DMS79 treated with DMSO at 0.1 percent for 48 hours (cell line): Measurements from ENCODE around the gene AMBRA1.

ENCODE experiments used
- DNase-seq: peaks from one replicate; lab custom pipeline; 2025; lab: John Stamatoyannopoulos, UW

The AMBRA1 gene

DNA sequence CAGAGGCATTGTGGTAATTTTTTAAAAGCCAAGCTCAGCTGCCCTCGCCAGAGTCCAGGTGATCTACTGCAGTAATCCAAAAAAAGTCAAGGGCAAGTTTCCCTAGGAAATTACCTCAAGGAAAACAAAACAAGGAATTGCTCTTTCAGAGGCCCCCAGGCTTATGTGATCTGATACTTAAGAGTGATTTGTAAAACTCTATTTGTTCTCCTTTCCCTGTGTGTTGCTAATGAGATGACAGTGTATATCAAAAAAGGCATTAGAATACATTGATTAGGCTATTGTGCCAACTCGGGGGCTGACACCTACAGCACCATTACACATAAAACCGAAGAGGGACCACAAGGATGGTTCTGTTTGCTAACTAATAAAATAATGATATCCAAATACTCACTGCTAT, 157.7 kb downstream of the AMBRA1 start:
- no peak for DNase-seq

DNA sequence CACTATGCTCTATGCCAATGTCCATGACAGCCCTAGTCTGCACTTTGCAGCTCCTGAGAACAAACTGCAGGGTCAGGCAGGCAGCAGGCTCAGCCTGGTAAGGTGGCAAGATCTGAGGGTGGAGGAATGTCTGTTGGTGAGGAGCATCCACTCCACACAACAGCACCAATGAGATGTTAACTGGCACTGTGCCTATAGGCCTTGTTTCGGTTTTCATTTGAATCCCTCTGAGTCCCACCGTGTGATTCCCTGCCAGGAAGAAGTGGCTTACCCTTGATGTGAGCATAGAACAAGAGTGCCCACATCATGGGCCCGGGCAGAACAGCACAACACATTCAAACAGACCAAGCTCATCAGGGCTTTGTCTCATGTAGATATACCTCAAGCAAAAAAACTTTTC, 158.1 kb downstream of the AMBRA1 start:
- peak; percentile 42 for DNase-seq

DNA sequence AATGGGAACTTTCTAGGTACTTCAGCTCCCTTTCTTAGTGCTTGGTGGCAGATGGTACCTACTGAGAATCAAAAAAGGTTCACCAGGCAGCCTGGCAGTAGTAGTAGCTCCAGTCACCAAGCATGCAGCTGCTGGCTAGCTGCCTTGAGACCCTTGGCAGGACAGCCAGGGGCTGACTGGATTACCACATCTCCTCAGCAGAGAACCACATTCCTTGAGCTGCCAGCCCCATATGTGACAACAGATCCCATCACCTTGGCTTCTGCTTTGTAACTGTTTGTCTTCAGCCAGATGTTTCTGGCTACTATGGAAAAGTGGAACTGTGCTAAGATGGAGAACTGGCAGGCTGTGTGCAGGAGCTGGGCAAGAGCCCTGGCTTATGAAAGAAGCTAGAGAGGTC, 162.6 kb downstream of the AMBRA1 start:
- no peak for DNase-seq

DNA sequence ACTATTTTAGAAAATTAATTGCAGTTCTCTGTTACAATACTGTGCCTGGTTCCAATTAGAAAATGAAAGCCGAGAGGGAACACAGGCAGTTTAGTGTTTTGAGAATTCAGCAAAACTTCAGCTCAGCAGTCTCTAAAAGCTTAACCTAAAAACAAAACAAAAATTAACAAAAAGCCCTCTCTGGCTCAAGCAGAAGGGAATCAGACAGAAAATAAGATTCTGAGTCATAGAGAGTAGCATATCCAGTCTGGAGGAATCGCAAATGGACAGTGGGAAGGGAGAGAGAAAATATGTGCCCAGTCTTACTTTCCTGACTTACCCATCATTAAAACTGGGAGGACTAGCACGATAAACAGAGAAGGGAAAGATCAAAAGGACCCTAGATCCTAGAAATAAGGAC, 164.1 kb downstream of the AMBRA1 start:
- DNase-seq: no peak

DNA sequence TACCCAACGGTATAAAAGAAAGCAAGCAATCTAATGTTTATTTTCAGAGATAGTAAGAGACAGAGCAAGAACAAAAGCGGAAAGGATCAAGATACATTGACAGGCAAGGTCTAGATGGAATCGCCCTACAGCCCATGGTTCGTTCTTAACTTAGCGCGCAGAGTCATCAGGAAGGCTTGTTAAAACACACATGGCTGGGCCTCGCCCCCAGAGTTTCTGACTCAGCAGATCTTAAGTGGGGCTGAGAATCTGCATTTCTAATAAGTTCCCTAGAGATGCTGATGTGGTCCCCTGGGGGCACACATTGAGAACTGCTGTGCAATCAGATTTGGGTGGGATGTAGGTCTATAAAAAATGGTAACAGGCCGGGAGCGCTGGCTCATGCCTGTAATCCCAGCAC, 166.5 kb downstream of the AMBRA1 start:
- DNase-seq: no peak

DNA sequence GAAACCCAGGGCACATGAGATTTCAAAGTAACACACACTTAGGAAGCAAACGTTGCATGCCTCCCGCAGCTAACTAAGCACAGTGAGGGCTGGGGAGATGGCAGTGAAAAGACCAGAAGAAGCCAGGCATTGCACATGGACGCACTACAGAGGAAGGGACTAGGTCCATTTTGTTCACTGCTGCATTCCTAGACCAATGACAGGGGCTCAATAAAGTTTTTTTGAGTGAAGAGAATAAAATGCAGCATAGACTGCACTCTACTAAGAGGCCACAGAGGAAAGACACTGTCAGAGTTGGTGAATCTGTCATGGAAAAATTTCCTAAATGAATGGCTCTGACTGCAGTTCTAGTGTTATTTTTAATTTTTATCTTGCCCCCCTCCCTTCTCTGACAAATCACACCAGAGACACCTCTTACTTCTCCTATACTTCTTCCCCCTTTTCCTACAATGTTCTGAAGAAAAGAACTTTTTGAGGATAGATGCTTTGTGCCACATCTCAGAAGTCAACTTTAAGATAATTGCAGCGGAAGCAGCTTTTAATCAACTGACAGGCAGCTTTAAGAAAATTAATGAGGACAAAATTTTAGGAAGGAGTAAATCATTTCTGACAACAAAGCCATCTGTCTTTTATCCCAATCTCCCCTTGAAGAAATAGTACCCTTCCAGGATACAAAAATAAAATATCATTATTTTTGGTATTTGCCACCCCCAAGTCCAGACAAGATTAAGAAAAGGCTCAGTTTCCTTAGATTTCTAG, 167.4 kb downstream of the AMBRA1 start:
- no peak for DNase-seq

DNA sequence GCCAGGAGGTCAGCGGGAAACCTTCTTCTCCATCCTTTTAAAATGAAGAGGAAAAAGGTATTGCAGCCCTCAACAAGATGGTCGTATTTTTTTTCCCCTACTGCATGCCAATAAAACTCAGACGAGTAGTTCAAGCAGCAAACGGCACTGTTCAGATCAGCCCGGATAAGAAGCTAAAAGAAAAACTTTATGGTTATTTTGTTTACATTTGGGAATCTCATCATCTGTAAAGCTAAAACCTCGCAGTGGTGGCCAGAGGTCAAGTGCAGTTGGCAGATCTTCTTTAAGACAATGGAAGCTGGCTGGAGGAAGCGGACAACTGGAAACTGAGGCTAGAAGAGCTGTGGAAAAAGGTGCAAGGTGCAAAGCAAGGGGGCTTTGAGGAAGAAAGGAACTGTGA, 171.2 kb downstream of the AMBRA1 start:
- DNase-seq: no peak

DNA sequence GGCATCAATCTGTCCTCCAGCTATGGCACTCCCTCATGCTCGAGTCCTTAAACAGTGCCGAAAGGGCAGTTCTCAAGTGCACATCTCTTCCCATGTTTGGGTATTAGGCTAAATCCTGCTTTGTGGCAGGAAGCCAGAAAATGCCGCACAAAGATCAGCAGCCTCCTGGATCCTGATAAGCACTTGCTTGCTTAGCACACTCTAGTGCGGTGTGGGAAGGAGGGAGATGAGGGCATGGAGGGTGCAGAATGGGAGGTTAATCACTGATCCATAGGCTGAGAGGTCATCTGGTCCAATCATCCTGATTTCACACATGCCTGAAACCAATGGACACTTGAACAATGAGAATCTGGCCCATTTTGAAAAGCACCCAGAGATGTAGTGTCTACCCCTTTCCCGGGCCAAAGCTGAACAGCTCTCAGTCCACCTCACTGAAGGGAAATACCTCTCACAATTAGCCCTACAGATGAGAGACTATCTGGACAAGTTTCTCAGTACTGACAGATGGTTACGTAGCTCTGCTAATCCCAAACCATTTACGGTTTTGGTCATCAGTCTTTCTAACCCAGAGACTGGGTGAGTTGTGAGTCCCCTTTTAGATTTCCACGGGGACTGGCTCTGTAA, 172.5 kb downstream of the AMBRA1 start:
- peak; percentile 47 for DNase-seq

DNA sequence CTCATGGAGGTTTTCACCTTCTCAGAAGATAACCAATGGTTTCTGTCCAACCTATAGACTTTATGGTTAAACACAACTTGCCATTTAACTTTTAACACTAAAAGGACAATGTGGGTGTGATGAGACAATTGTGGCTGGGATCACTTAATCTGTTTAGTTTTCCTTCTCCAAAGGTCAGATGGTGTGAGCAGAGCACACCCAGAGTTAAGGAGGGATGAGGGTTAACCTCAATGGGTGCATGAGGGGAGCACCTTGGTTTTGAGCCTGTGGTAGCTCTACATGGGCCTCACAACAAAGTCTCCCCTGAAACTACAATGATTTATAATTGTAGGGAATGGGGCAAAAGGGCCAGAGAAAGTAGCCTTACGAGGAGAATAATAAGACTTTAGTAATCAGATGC, 173.3 kb downstream of the AMBRA1 start:
- DNase-seq: no peak

DNA sequence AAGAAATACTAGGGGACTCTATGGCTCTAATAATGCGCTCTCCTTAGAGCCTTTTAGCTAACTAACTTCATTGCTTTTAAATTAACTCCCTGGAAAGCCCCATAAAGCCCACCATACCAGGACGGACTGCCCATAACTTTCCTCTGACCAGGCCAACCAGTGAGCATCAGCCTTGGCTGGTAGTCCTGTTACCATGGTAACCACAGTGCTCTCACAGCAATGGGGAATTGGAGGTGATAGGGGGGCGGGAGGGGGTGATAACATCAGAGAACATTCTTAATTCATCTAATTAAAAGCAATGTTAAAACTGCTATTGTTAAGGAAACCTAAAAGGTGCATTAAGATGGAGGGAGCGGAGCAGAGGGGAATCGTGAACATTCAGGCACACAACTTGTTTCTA, 175.1 kb downstream of the AMBRA1 start:
- DNase-seq: no peak

DNA sequence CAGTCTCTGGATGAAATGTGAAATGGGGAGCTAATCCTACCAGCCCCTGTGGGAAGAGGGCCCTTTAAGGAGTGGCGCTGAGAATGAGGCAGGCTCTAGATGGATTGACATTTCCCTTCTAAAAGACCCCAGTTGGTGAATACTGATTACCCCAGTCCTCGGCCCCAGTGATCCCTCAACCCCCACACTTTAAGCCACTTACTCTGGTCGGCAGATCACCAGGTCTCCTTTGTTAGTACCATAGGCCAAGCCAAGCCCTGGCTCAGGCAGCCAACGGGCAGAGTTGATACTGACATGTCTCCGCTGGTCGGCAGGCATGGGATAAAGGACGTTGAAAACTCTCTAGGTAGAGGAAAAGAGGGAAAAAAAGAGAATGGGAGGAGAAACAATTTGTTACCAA, 176.1 kb downstream of the AMBRA1 start:
- no peak for DNase-seq

DNA sequence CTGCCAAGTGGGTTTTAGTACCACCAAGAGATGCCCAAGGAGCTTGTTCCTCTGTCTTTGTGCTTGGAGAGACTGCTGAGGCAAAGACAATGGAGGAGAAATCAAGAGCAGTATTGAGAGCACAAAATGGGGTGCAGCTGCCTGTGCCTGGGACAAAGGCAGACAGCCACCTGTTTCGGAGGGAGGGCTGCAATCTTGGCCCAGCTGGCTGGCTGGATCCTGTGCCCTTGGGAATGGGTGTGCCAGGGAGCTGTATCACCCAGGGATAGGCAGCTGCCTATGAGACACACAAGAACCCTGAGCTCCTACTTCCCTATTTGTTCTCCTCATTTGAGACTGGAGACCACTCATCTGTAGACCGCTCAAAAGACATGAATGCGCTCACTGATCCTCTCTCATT, 178.9 kb downstream of the AMBRA1 start:
- peak; percentile 85 for DNase-seq

DNA sequence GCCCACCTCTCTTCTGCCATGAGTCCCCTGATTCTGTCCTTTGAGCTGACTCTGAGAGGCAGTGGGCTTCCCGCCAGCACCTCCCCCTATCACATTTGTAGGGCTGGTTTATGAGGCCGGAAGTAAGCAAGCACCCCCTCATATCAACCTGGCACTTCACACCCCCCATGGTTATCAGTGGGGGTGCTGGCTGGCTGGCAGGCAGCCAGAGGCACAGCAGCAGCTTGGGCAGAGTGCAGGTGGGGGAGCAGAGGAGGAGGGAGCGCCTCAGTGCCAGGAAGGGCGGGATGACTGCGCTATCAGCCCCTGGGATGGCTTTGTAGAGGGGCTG, 179.4 kb downstream of the AMBRA1 start:
- DNase-seq: peak; percentile 99

DNA sequence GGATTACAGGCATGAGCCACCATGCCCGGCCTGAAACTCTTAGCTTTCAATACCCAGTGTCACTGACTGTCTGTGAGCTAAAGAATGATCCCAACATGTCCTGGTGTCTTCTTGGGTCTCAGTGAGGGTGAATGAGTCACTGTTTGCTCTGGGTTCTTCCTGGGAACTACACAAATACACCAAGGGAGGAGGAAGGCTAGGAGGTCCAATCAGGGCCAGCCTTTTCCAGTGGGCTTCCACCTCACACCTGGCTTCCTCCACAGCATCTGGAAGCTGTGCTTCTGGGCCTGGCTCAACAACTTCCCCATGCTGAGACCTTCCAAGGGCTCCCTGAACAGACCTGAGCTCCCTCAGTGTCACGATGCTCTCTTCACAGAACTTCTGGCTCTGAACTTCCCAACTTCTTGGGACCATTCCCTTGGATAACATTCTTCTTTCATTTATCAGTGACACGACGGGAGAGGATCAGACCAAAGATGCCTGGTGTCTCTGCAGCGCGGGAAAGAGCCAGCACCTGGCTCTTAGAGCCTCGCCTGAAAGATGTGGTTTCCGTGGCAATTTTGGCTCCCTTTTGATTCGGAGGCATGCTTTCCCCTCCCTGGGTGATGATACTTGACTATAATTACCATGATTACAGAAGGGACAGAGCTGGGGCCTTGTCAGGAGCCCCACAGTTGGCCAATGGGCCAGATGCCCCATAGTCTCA, 179.9 kb downstream of the AMBRA1 start:
- DNase-seq: peak; percentile 98

DNA sequence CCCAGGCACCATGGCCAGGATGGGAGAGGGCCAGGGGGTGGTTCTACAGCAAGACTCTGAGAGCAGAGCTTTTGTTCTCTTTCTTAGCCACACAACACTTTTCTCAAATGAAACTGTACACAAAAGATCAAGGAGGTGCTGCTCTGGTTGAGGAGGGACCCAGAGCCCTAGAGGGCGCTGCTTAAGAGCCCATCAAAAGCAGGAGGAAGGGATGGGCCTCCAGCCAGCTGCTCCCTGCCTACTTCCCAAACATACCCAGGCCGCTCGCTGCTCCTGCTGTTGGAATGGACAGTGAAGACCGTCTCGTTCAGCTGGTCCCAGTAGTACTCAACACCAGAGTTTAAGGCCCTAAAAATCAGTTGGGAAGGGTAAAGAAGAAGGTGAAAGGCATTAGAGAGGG, 183.8 kb downstream of the AMBRA1 start:
- DNase-seq: peak; percentile 40

DNA sequence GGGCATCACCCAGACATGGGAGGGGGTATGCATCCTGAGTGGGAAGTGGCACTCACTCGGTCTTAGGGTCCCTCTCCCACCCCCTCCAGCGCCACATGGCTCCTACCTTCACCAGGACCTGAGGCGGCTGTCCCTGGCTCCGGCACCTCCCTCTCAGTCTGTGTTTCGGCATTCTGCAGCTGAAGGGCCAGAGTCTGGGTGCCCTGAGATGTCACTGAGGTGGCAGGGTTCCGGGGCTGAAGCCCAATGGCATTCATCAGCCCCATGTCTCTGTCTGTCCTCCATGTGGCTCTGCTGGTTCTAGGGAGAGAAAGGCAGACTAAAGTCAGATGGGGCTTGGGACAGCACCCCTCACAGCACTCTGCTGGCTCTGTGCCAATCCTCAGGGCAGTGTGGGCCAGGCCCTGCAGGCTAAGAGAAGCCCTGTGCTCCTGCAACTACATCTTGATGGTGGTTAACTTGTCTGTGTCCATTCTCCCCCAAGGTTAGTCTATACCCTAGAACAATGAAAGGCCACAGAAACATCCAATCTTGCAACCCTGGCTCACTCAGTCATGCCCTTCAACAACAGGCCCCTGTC, 185.3 kb downstream of the AMBRA1 start:
- DNase-seq: no peak

DNA sequence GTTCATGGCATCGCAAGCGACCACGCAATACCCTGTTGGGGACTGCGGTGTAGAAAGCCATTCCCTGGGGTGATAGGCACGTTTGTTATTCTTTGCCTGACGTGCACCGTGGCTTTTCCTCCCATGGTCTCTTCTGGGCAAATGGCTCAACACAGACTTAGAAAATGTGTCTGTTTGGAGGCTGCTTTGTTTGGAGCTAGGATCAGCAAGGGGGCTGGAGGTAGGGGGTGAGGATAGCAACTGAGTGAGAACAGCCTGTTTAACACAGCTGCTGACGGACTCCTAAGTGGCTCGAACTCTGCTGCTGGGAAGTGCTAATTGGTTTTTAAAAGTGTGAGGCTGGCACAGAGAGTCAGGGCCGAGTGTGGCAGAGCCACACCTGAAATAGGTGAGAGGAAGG, 186.2 kb downstream of the AMBRA1 start:
- DNase-seq: no peak

DNA sequence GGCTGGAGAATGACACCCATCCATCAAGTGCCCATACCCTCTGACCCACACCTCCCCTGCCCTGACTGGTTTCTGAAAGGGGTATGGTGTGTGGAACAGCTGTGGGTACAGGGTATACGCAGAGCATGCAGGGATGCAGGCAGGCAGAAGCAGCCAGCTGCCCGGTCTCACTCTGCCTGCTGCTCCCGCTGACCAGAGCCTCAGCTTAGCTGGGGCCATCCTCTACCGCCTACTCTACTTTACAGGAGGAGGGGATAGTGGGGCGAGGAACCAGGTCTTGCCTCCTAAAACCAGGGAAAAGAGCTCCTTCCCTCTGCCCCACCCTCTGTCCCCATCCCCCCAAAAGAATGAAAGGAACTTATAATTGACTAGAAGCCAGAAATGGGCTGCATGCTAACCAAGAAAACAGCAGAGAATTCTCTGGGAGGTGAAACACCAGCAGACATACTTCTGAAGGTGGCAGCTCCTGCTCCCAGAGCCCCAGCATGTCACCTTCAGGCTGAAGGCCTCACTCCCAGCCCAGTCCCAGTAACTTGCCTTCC, 189.3 kb downstream of the AMBRA1 start:
- DNase-seq: no peak

DNA sequence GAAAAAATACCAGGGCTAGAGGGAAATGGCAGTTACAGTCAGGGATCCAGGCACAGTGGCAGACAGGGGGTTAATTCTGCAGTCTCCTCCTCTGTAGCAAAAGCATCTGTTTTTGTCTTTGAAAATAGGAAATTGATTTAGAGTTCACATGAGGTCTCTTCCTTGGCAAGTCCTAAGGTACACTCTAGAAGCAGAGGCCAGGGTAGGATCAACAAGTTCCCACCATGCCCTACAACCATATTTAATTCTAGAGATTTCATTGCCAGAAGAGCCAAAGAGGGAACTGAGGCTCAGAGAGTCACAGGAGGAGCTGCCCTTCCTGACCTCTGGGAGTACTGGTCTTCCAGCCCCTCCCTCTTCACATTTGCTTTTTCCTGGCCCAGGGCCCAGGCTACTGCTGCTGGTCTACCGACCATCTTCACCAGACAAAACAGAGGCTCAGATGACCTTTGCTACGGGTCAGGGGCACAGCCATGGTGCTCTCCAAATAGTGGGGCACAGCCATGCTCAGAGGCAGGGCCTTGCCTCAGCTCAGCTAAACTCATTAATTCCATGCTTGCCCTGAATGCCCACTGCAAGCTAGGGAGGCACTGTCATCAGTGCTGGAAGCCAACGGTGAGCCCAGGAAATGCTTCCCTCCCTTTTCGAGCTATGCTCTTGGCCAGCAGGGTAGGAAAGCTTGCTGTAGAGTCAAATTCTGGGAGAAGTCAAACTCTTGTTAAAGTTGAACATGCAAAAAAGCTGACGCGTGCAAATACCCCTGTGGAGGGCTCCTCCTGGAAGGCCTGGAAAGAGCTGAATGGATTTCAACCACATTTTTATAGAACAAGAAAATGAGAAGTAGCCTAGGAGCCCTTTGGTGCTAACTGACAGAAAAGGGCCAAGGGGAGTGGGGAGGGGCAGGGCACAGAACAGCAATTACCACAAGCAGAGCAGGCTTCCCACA, 190.6 kb downstream of the AMBRA1 start:
- DNase-seq: no peak

DNA sequence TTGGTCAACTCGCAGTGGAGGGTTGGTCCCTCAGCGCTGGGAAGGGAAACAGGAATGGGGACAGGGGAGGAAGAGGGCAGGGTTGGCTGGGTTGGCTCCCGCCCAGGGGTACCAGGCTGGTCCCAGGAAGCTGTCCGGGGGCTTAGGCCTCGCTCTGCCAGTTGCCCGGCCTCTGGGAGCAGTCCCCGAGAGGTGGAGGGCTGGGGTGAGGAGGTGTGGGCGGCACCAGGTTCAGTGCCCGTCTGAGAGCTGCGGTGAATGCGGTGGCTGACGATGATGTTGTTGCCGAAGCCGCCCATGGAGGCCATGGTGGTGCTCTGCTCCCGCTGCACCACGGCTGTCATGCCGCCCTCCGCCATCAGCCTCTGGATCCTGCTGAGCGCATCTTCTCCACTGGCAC, 196.3 kb downstream of the AMBRA1 start:
- no peak for DNase-seq

DNA sequence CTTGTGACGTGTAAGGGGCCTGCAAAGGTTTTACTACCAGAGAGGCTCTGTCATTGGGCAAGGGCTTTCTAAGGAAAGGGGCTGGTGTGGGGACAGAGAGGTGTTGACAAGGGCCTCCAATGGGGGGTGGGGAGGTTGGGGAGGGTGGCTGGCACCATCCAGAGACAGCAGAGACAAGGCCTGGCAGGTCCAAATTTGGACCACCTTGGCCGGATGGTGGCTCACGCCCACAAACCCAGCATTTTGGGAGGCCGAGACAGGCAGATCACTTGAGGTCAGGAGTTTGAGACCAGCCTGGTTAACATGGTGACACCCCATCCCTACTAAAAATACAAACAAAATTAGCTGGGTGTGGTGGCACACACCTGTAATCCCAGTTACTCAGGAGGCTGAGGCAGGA, 200.1 kb downstream of the AMBRA1 start:
- no peak for DNase-seq

DNA sequence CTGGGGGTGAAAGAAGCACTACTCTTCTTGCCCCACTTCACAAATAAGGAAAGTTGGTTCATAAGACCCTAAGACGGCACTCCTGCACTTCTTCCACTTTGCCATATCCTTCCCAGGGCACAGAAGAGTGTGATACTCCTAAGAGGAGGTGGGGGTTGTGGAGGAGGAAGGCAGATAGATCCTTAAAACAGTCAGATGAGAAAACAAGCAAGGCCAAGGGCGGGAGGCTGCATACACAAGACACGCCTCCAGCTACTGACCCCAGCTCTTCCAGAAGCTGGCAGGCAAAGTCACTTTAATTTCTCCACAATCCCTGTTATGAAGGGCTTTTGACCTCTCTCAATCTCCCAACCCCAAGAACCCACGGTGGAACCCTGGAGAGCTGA, 200.6 kb downstream of the AMBRA1 start:
- DNase-seq: no peak
